ENCODE results near the gene FILIP1. TPM values are rescaled to one million over a fixed set of nuclear protein-coding genes. Genes with fewer than 3 reads are reported as not detected.

FILIP1 gene
- total and polyA plus RNA-seq, 9 donors: 1.1 to 7.1 (median 2.7) TPM

DNA sequence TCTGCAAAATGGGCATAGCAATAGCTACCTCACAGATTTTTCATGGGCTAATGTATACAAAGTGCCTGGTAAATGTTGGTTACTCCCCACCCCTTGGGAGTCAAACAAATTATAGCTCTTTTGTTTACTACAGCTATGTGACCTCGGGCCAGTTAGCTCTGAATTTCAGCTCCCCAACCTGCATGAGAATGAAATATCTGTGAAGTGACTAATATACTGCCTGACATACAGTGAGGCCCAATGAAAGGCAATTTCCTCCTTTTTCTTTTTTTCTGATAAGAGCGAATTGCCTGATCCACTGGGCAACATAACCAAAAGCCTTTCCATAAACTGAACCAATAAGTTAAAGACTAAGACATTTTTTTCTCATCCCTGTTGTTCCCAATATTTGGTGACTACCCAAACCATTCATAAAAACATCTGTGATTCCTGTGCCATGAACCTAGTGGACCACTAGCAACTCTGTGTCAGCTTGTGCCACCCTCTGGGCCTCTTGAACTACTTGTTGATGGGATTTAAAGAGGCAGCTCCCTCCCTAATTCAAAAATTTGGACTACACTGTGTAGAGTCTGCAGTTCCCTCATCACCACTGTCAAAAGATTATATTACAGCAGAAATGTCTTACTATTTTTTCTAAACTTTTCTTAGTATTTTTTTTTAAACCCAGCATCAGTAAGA, 117.1 kb downstream of the FILIP1 start:
- intact Hi-C loops (cut with DNase I): no loop called here
- TF ChIP-seq, protein P1, sequence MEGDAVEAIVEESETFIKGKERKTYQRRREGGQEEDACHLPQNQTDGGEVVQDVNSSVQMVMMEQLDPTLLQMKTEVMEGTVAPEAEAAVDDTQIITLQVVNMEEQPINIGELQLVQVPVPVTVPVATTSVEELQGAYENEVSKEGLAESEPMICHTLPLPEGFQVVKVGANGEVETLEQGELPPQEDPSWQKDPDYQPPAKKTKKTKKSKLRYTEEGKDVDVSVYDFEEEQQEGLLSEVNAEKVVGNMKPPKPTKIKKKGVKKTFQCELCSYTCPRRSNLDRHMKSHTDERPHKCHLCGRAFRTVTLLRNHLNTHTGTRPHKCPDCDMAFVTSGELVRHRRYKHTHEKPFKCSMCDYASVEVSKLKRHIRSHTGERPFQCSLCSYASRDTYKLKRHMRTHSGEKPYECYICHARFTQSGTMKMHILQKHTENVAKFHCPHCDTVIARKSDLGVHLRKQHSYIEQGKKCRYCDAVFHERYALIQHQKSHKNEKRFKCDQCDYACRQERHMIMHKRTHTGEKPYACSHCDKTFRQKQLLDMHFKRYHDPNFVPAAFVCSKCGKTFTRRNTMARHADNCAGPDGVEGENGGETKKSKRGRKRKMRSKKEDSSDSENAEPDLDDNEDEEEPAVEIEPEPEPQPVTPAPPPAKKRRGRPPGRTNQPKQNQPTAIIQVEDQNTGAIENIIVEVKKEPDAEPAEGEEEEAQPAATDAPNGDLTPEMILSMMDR (IDR thresholded peaks at IDR 0.05): no peak
- TF ChIP-seq EP300 (IDR thresholded peaks at IDR 0.05): no peak
- H3K36me3 ChIP-seq: no peaks in the 10 kb centered on the region
- no peaks in the 10 kb centered on the region for H3K9me3 ChIP-seq
- H3K27me3 ChIP-seq: no peaks in the 10 kb centered on the region
- WGBS, 3 donors: 65 to 80% (median 80%) methylated on average over 2 of the region's 2 CpGs
- H3K27ac ChIP-seq: no peak overlapping the region
- H3K4me3 ChIP-seq: no peak overlapping the region
- no peak for DNase-seq
- no peaks in the 10 kb centered on the region for H3K4me1 ChIP-seq (ENCODE audit: insufficient read depth)

DNA sequence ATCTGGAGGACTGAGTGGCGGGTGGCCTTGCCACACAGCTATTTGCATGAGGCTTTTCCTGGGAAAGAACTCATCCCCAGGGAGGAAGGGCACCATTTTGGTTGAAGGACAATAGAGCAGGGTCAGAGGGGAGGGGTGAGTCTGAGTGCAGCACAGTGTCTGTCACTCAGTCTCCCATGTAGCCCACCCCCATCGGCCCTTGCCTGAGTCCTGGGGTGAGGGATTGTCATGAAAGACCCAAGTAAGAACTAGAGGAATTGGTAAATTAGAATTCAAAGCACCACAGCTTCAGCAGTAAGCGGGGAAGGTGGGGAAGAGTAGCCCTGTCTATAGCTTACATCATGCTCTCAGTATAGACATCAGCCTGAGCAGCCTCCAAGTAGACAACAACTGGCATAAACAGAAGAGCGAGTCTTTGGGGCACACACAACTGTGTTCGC, 118.6 kb downstream of the FILIP1 start:
- no peaks in the 10 kb centered on the region for H3K4me1 ChIP-seq (ENCODE audit: insufficient read depth)
- DNase-seq: no peak
- 83 to 88% (median 84%) methylated on average over 5 of the region's 5 CpGs for WGBS, 3 donors
- H3K27ac ChIP-seq: no peak overlapping the region
- intact Hi-C loops (cut with DNase I): no loop called here
- H3K27me3 ChIP-seq: no peaks in the 10 kb centered on the region
- H3K4me3 ChIP-seq: no peak overlapping the region
- H3K36me3 ChIP-seq: no peaks in the 10 kb centered on the region
- H3K9me3 ChIP-seq: no peaks in the 10 kb centered on the region
- TF ChIP-seq, protein P1 (IDR thresholded peaks at IDR 0.05): no peak

DNA sequence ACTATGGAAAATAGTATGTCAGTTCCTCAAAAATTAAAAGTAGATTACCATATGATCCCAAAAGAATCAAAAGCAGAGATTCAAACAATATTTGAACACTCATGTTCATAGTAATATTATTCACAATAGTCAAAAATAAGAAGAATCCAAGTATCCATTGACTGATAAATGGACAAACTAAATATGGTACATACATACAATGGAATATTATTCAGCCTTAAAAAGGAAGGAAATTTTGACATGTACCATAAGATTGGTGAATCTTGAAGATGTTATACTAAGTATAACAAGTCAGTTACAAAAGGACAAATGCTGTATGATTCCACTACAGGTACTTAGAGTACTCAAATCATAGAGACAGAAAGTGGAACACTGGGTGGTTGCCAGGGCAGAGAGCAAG, 120.7 kb downstream of the FILIP1 start:
- Histone ChIP-seq H3K27me3 (no peaks in the 10 kb centered on the region), H3K4me3 (no peak overlapping the region), H3K9me3 (no peaks in the 10 kb centered on the region), H3K4me1 (ENCODE audit: insufficient read depth) (no peaks in the 10 kb centered on the region), H3K36me3 (no peaks in the 10 kb centered on the region), H3K27ac (no peak overlapping the region)
- TF ChIP-seq, protein P1 (IDR thresholded peaks at IDR 0.05): no peak
- no peak for TF ChIP-seq POLR2A (IDR thresholded peaks at IDR 0.05)
- TF ChIP-seq EP300 (IDR thresholded peaks at IDR 0.05): no peak
- no peak for DNase-seq
- intact Hi-C loops (cut with DNase I): no loop called here

DNA sequence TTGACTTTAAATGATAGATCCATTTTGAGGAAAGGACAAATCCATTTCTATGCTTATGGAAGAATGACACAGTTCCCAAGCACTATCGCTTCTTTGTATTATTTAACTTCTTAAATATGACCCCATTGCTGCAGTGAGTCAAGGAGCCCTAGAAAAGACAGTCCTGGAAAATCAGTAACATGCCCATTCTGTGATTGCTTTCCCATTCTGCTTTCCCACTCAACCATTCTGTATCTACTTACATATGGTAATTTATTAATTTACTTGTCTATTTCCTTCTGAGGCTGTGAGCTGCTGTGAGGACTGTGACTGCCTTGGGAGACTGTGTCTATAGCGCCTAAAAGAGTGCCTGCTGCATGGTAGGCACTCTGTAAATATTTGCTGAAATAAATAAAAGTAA, 123.6 kb downstream of the FILIP1 start:
- no peak for TF ChIP-seq EP300 (IDR thresholded peaks at IDR 0.05)
- no peak for TF ChIP-seq POLR2A (IDR thresholded peaks at IDR 0.05)
- TF ChIP-seq, protein P1 (IDR thresholded peaks at IDR 0.05): no peak

More for the DNA sequence above, 123.6 kb downstream of the FILIP1 start:
- no peak overlapping the region for H3K4me3 ChIP-seq
- intact Hi-C loops (cut with DNase I): no loop called here
- H3K27ac ChIP-seq: no peak overlapping the region
- WGBS, 3 donors: 98 to 100% (median 99%) methylated on average over 2 of the region's 2 CpGs
- H3K36me3 ChIP-seq: no peaks in the 10 kb centered on the region
- no peaks in the 10 kb centered on the region for H3K4me1 ChIP-seq (ENCODE audit: insufficient read depth)
- DNase-seq: no peak
- H3K9me3 ChIP-seq: no peaks in the 10 kb centered on the region
- no peaks in the 10 kb centered on the region for H3K27me3 ChIP-seq

All from ovary (tissue), 9 donors.